Vagina (tissue), 2 donors: ENCODE results near the gene SUSD1. TPM values are rescaled to one million over a fixed set of nuclear protein-coding genes. Genes with fewer than 3 reads are reported as not detected.

Source experiments
- DNase-seq, 2 donors: peaks; one replicate each; pipeline ENCODE4 v3.0.0-alpha.2; 2017; ENCODE audit errors: extremely low spot score in 2 of 2
- H3K27ac ChIP-seq: fragments of 200-600 bp; sonication (generic); one replicate; pipeline ENCODE4 v1.5.1; 2019
- H3K27me3 ChIP-seq: fragments of 200-600 bp; sonication (generic); one replicate; pipeline ENCODE4 v1.5.1; 2019
- H3K36me3 ChIP-seq, 2 donors: fragments of 200-600 bp; sonication (generic); one replicate each; pipeline ENCODE4 v1.5.1; 2017 to 2019
- H3K4me1 ChIP-seq: fragments of 200-600 bp; sonication (generic); one replicate; pipeline ENCODE4 v1.5.1; 2019
- H3K4me3 ChIP-seq, 2 donors: fragments of 200-600 bp; sonication (generic); 1 replicate in 1 of 2; 2 replicates in 1 of 2; pipeline ENCODE4 v1.5.1; 2016 to 2019
- H3K9me3 ChIP-seq: fragments of 200-600 bp; sonication (generic); one replicate; pipeline ENCODE4 v1.5.1; 2019
- CTCF ChIP-seq, 3 experiments: fragments of 450-650 bp in 2 of 3; fragments of 200-600 bp in 1 of 3; sonication (generic) in 1 of 3; IDR thresholded peaks; one replicate each; pipeline ENCODE4 v1.5.1; 2017 to 2019; ENCODE audit warnings: antibody characterized with exemption in 3 of 3, mild to moderate bottlenecking in 2 of 3, moderate library complexity in 2 of 3
- POLR2A ChIP-seq, 2 donors: fragments of 450-650 bp; IDR thresholded peaks; one replicate each; pipeline ENCODE4 v1.6.1; 2017; ENCODE audit warnings: antibody characterized with exemption in 2 of 2, mild to moderate bottlenecking in 2 of 2, moderate library complexity in 2 of 2
- POLR2AphosphoS5 ChIP-seq, 2 donors: sonication (generic); formaldehyde crosslinking; IDR thresholded peaks; one replicate each; pipeline ENCODE4 v1.9.0; 2017; ENCODE audit warnings: antibody characterized with exemption in 2 of 2, mild to moderate bottlenecking in 2 of 2, low read depth in 1 of 2; ENCODE audit not compliant: insufficient read depth in 1 of 2
- intact Hi-C: fragments of 100-400 bp; cut with DNase I; formaldehyde crosslinking; loops from one replicate; pipeline ENCODE4 v1.15.1; 2023
- total RNA-seq: library from RNA; depleted of rRNA; stranded (reverse); fragments of >200 nt; gene quantifications from one replicate; pipeline ENCODE4 v1.2.3, GENCODE V29; 2016

Gene SUSD1
- total RNA-seq, 1 donor from 2014 or later, result 10.8 TPM

- H3K4me3 ChIP-seq, result no peak overlapping the region
- H3K27me3 ChIP-seq, result no peaks in the 10 kb centered on the region
- H3K9me3 ChIP-seq, result no peaks in the 10 kb centered on the region
- H3K27ac ChIP-seq, result no peak overlapping the region
- H3K36me3 ChIP-seq, result no peaks in the 10 kb centered on the region
- H3K4me1 ChIP-seq, result no peaks in the 10 kb centered on the region
- intact Hi-C loops, result loop anchor here (10.0 kb wide), 1 partner anchor 261 kb away; no protein-coding TSS in a partner anchor
- no peak for TF ChIP-seq POLR2AphosphoS5 (IDR thresholded peaks at IDR 0.05; ENCODE audit: insufficient read depth in 1 of 2, low read depth in 1 of 2)
- no peak for TF ChIP-seq POLR2A (IDR thresholded peaks at IDR 0.05)
- TF ChIP-seq CTCF (IDR thresholded peaks at IDR 0.05), result no peak
- no peak for DNase-seq
Observed at GRCh38 chr9:112094241-112094640, 80.9 kb downstream of the SUSD1 start.

- intact Hi-C loops, result loop anchor here (10.0 kb wide), 1 partner anchor 261 kb away; no protein-coding TSS in a partner anchor
- Histone ChIP-seq H3K9me3 (no peaks in the 10 kb centered on the region), H3K4me1 (no peaks in the 10 kb centered on the region), H3K4me3 (no peak overlapping the region), H3K36me3 (no peaks in the 10 kb centered on the region), H3K27ac (no peak overlapping the region), H3K27me3 (no peaks in the 10 kb centered on the region)
- TF ChIP-seq POLR2A (IDR thresholded peaks at IDR 0.05), result no peak
- no peak for TF ChIP-seq POLR2AphosphoS5 (IDR thresholded peaks at IDR 0.05; ENCODE audit: insufficient read depth in 1 of 2, low read depth in 1 of 2)
- TF ChIP-seq CTCF (IDR thresholded peaks at IDR 0.05), result no peak
- no peak for DNase-seq
Observed at GRCh38 chr9:112093870-112094216, 81.3 kb downstream of the SUSD1 start.

GRCh38 chr9:112093147-112093869 is 81.8 kb downstream of the SUSD1 start:
- Histone ChIP-seq H3K27ac (no peak overlapping the region), H3K9me3 (no peaks in the 10 kb centered on the region), H3K36me3 (no peaks in the 10 kb centered on the region), H3K4me3 (no peak overlapping the region), H3K4me1 (no peaks in the 10 kb centered on the region), H3K27me3 (no peaks in the 10 kb centered on the region)
- no peak for TF ChIP-seq POLR2AphosphoS5 (IDR thresholded peaks at IDR 0.05; ENCODE audit: insufficient read depth in 1 of 2, low read depth in 1 of 2)
- TF ChIP-seq CTCF (IDR thresholded peaks at IDR 0.05), result no peak
- no peak for TF ChIP-seq POLR2A (IDR thresholded peaks at IDR 0.05)
- no peak for DNase-seq
- intact Hi-C loops, result loop anchor here (10.0 kb wide), 1 partner anchor 261 kb away; no protein-coding TSS in a partner anchor

- intact Hi-C loops, result loop anchor here (10.0 kb wide), 1 partner anchor 263 kb away; no protein-coding TSS in a partner anchor
- no peaks in the 10 kb centered on the region for H3K4me1 ChIP-seq
- no peaks in the 10 kb centered on the region for H3K36me3 ChIP-seq
- no peak overlapping the region for H3K27ac ChIP-seq
- no peaks in the 10 kb centered on the region for H3K9me3 ChIP-seq
- H3K27me3 ChIP-seq, result no peaks in the 10 kb centered on the region
- no peak overlapping the region for H3K4me3 ChIP-seq
- no peak for DNase-seq
- TF ChIP-seq CTCF (IDR thresholded peaks at IDR 0.05) (no peak), POLR2A (IDR thresholded peaks at IDR 0.05) (no peak), POLR2AphosphoS5 (IDR thresholded peaks at IDR 0.05; ENCODE audit: insufficient read depth in 1 of 2, low read depth in 1 of 2) (no peak)
Observed at GRCh38 chr9:112091810-112092209, 83.3 kb downstream of the SUSD1 start.

GRCh38 chr9:112087506-112087905 is 87.6 kb downstream of the SUSD1 start:
- Histone ChIP-seq H3K4me3 (no peak overlapping the region), H3K4me1 (no peaks in the 10 kb centered on the region), H3K9me3 (no peaks in the 10 kb centered on the region), H3K27ac (no peak overlapping the region), H3K36me3 (no peaks in the 10 kb centered on the region), H3K27me3 (no peaks in the 10 kb centered on the region)
- intact Hi-C loops, result no loop called here
- no peak for TF ChIP-seq POLR2A (IDR thresholded peaks at IDR 0.05)
- no peak for TF ChIP-seq CTCF (IDR thresholded peaks at IDR 0.05)
- TF ChIP-seq POLR2AphosphoS5 (IDR thresholded peaks at IDR 0.05; ENCODE audit: insufficient read depth in 1 of 2, low read depth in 1 of 2), result no peak
- no peak for DNase-seq
